HFF-Myc (cell line): Measurements from ENCODE around the gene TUBD1.

ENCODE experiments used
- DNase-seq: peaks from one replicate; pipeline ENCODE4 v3.0.0-alpha.2; 2011; ENCODE audit warnings: low read depth; ENCODE audit errors: extremely low read depth
- H3K4me3 ChIP-seq: replicated peaks from 2 replicates; pipeline ENCODE4 v1.5.1; 2011; ENCODE audit warnings: low read depth, mild to moderate bottlenecking, control low read depth, low read length
- TF ChIP-seq, protein P1 (sequence below): IDR thresholded peaks from 2 replicates; pipeline ENCODE4 v1.5.1; 2012; ENCODE audit warnings: mild to moderate bottlenecking, low read depth, low read length, control low read depth; ENCODE audit errors: missing control alignments

Gene TUBD1

DNA sequence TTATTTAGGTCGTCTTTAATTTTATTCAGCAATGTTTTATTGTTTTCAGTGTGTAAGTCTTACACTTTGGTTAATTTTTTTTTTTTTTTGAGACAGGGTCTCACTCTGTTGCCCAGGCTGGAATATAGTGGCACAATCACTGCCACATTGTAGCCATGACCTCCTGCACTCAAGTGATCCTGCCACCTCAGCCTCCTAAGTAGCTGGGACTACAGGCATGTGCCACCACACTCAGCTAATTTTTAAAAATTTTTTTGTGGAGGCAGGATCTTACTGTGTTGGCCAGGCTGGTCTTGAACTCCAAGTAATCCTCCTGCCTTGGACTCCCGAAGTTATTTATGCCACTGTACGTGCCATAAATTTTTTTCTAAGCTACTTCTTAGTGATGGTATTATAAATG is 14.7 kb upstream of the TUBD1 start:
- TF ChIP-seq, protein P1, sequence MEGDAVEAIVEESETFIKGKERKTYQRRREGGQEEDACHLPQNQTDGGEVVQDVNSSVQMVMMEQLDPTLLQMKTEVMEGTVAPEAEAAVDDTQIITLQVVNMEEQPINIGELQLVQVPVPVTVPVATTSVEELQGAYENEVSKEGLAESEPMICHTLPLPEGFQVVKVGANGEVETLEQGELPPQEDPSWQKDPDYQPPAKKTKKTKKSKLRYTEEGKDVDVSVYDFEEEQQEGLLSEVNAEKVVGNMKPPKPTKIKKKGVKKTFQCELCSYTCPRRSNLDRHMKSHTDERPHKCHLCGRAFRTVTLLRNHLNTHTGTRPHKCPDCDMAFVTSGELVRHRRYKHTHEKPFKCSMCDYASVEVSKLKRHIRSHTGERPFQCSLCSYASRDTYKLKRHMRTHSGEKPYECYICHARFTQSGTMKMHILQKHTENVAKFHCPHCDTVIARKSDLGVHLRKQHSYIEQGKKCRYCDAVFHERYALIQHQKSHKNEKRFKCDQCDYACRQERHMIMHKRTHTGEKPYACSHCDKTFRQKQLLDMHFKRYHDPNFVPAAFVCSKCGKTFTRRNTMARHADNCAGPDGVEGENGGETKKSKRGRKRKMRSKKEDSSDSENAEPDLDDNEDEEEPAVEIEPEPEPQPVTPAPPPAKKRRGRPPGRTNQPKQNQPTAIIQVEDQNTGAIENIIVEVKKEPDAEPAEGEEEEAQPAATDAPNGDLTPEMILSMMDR: no peak
- H3K4me3 ChIP-seq: no peak overlapping the region
- no peak for DNase-seq

DNA sequence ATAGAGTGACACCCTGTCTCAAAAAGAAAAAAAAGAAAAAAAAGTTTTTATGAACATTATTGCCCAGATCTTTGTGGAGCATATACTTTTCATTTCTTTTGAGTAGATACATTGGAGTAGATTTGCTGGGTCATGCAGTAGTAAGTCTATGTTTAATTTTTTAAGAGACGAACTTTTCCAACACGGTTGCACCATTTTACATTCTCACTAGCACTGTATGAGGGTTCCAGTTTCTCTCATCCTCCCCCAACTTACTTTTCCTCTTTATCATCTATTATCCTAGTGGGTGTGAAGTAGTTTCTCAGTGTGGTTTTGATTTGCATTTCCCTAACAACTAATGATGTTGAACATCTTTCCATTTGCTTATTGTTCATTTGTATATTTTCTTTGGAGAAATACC is 10.7 kb upstream of the TUBD1 start:
- DNase-seq: no peak
- TF ChIP-seq, protein P1: no peak
- H3K4me3 ChIP-seq: no peak overlapping the region

DNA sequence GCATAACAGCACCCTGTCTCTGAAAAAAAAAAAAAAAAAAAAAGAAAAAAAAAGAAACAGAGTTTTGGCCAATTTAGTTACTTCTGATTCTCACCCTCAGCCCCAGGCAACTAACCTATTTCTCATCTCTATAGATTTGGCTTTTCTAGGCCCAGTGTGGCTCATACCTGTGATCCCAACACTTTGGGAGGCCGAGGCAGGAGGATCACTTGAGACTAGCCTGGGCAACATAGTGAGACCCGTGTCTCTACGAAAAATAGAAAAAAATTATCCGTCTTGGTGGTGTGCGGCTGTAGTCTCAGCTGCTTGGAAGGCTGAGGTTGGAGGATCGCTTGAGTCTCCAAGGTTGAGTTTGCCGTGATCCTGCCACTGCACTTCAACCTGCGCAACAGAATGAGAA is 8.9 kb upstream of the TUBD1 start:
- no peak overlapping the region for H3K4me3 ChIP-seq
- TF ChIP-seq, protein P1: no peak
- no peak for DNase-seq

DNA sequence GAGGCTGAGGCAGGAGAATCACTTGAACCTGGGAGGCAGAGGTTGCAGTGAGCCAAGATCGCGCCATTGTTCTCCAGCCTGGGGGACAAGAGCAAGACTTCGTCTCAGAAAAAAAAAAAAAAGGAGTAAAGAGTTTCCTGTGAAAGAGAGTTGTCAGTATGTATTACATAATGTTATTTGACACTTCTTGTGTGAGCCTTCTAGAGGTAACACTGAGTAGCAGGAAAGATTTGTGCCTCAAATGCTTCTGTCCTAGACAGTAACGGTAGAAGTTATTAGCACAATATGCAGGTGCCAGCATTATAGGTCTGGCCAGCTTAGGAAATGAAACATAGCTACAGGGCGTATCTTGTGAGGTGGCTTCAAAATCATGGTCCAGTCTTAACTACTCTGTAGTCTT is 6.4 kb upstream of the TUBD1 start:
- TF ChIP-seq, protein P1: no peak
- no peak for DNase-seq

DNA sequence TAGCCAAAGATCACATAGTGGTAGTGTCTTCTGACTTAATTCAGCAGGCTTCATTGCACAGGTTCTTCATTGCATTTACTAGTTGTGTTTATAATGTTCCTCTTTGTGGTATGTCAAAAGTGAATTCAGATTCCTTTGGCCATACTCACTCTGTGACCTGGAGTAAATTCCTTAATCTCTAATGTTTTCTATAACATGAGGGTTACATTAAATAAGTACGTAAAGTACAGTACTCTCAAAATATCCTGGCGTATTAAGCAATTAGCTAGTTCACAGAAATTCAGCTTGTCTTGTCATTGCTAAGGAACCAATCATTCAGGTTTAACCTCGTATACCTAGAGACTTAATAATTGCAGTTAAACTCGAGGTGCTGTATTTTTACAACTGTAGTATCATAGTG is 4.3 kb upstream of the TUBD1 start:
- no peak for DNase-seq
- TF ChIP-seq, protein P1: no peak

More for the DNA sequence above, 6.4 kb upstream of the TUBD1 start:
- H3K4me3 ChIP-seq: no peak overlapping the region

DNA sequence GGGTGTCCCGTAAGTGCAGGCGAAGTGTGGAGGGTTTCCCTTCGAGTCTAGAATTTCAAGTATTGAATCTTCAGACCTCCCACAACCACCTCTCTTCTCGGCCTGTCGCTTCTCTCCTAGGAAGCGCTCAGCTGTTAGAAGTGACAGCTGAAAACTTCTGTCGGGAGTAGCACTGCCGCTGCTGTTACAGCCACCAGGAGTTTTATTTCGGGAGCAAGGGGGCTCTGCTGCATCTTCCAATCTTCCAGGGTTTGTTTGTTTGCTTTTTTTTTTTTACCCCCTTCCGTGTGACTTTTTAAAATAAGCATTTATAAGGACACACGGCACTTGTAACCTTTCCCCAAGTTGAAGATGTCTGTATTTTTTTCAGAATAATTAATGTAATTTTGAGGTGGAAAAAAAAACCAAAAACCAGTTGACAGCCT is 945 bp upstream of the TUBD1 start:
- H3K4me3 ChIP-seq: peak overlapping the region; percentile 90
- DNase-seq: no peak
- TF ChIP-seq, protein P1: no peak

More for the DNA sequence above, 4.3 kb upstream of the TUBD1 start:
- no peak overlapping the region for H3K4me3 ChIP-seq

DNA sequence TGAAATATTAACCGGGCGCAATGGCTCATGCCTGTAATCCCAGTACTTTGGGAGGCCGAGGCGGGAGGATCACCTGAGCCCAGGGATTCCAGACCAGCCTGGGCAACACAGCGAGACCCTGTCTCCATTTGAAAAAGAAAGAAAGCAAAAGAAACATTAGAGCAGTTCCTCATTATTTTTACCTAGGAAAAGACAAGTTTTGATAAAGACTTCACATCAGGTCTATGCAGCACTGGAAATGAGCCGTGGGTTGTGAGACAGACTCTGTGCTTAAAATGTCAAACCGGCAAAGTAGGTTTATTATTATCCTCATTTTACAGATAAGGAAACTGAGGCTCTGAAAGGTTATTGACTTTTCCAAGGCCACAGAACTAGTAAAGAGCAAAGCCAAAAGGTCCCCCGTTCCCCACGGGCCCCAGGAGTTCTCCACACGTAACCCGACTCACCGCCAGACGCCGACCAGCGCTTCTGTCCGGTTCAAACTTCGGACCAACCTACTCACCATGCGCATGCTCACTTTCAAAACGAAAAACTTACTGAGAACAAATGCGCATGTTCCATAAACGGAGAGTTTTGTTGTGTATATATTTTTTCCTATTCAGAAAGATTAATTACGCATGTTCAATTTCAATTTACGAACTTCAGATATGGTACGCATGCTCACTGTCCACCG is 356 bp downstream of the TUBD1 start:
- no peak for DNase-seq
- TF ChIP-seq, protein P1: no peak
- H3K4me3 ChIP-seq: peak overlapping the region; percentile 90
